Measurements from ENCODE around the gene SYS1. TPM values are rescaled to one million over a fixed set of nuclear protein-coding genes. Genes with fewer than 3 reads are reported as not detected.

The SYS1 gene
- polyA plus RNA-seq (2013, experiment 1 of 2): 13.1 TPM
- 11.8 TPM for polyA plus RNA-seq (2013, experiment 2 of 2)

DNA sequence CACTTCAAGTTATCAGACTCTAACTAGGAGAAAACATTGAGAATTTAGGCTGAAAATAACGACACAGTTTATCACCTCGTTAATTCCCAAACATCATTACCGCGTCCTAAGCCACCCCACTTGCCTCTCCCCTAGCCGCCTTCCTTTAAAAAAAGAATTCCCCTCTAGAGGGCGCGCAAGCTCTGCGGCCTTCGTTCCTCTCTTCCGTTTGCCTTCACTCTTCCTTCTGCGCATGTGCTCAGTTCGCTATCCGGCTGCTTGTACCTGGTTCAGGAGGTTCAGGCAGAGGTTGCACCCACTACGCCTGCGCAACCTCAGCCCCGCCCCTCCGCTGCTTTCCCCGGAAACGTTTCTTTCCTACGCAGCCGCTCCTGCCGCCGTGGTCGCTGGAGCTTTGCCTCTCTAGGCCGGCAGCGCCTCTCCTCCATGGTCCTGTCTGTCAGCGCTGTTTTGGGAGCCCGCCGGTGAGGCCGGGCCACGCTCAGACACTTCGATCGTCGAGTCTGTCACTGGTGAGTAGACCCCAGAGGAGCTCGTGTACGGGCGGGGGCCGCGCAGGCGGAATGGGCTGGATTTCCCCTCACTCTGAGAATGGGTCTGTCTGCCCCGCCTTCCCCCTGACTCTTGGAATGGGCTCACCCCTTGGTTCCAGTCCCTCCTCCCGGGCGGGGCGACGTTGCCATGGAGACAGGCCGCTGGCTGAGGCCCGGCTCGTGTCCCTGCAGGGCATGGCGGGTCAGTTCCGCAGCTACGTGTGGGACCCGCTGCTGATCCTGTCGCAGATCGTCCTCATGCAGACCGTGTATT is at the start of gene SYS1:
TSS of gene SYS1 (plus strand) at position 353 of the 807 bp plus-strand sequence. CDS start at position 729, 376 bp downstream.
- under 1% methylated on average over 55 of the region's 55 CpGs for WGBS
- H3K9me3 ChIP-seq (ENCODE audit: insufficient read depth, low read depth, low read length): no peaks in the 10 kb centered on the region
- H3K27ac ChIP-seq (ENCODE audit: low read depth, low read length): peak within 1 kb of the TSS; percentile 81
- H3K4me3 ChIP-seq (ENCODE audit: low read length): peak within 1 kb of the TSS; percentile 78
- H3K36me3 ChIP-seq (ENCODE audit: insufficient read depth, low read length): peaks cover 29% of the 10 kb centered on the region
- no peaks in the 10 kb centered on the region for H3K27me3 ChIP-seq (ENCODE audit: insufficient read depth, low read length)
- peak within 1 kb of the TSS; percentile 79 for H3K9ac ChIP-seq (ENCODE audit: low read depth, low read length)
- peaks cover 14% of the 10 kb centered on the region for H3K4me1 ChIP-seq (ENCODE audit: insufficient read depth, low read length)

DNA sequence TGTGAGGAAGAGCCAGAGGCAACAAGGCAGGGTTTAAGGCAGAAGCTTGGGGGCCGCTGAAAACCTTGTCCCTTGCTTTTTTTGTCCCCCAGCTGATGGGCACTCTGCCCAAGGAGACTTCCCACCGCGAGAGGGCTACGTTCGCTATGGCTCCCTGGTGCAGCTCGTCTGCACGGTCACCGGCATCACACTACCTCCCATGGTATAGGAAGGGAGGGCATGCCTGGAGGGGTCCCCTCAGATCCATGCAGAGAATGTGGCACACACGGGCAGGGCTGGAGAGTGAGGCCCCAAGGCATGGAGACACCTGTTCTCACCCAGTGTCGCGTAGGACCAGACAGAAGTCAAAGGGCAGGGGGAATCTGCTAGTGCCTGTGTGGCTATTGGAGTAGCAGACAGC is 49.0 kb upstream of the SYS1 start:
- no peak overlapping the region for H3K9ac ChIP-seq (ENCODE audit: low read depth, low read length)

DNA sequence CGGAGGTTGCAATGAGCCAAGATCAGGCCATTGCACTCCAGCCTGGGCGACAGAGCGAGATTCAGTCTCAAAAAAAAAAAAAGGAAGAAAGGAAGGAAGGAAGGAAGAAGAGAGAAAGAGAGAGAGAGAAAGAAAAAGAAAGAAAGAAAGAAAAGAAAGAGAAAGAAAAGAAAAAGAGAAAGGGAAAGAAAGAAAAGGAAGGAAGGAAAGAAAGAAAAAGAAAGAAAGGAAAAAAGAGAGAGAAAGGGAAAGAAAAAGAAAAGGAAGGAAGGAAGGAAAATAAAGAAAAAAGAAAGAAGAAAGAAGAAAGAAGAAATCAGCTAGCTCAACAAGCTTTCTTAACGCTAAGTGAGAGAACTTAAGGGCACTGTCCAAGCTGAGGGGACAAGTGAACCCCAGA is 47.3 kb upstream of the SYS1 start:
- Histone ChIP-seq H3K9ac (ENCODE audit: low read depth, low read length) (no peak overlapping the region), H3K27ac (ENCODE audit: low read depth, low read length) (no peak overlapping the region), H3K4me3 (ENCODE audit: low read length) (no peak overlapping the region), H3K36me3 (ENCODE audit: insufficient read depth, low read length) (no peaks in the 10 kb centered on the region), H3K4me1 (ENCODE audit: insufficient read depth, low read length) (no peaks in the 10 kb centered on the region), H3K27me3 (ENCODE audit: insufficient read depth, low read length) (peaks cover 9% of the 10 kb centered on the region), H3K9me3 (ENCODE audit: insufficient read depth, low read depth, low read length) (no peaks in the 10 kb centered on the region)
- WGBS: 93% methylated on average over 4 of the region's 4 CpGs

More for the DNA sequence above, 49.0 kb upstream of the SYS1 start:
- H3K27ac ChIP-seq (ENCODE audit: low read depth, low read length): no peak overlapping the region
- H3K36me3 ChIP-seq (ENCODE audit: insufficient read depth, low read length): no peaks in the 10 kb centered on the region
- peaks cover 9% of the 10 kb centered on the region for H3K27me3 ChIP-seq (ENCODE audit: insufficient read depth, low read length)
- H3K4me3 ChIP-seq (ENCODE audit: low read length): no peak overlapping the region
- no peaks in the 10 kb centered on the region for H3K9me3 ChIP-seq (ENCODE audit: insufficient read depth, low read depth, low read length)
- WGBS: 84% methylated on average over 11 of the region's 11 CpGs
- H3K4me1 ChIP-seq (ENCODE audit: insufficient read depth, low read length): no peaks in the 10 kb centered on the region

DNA sequence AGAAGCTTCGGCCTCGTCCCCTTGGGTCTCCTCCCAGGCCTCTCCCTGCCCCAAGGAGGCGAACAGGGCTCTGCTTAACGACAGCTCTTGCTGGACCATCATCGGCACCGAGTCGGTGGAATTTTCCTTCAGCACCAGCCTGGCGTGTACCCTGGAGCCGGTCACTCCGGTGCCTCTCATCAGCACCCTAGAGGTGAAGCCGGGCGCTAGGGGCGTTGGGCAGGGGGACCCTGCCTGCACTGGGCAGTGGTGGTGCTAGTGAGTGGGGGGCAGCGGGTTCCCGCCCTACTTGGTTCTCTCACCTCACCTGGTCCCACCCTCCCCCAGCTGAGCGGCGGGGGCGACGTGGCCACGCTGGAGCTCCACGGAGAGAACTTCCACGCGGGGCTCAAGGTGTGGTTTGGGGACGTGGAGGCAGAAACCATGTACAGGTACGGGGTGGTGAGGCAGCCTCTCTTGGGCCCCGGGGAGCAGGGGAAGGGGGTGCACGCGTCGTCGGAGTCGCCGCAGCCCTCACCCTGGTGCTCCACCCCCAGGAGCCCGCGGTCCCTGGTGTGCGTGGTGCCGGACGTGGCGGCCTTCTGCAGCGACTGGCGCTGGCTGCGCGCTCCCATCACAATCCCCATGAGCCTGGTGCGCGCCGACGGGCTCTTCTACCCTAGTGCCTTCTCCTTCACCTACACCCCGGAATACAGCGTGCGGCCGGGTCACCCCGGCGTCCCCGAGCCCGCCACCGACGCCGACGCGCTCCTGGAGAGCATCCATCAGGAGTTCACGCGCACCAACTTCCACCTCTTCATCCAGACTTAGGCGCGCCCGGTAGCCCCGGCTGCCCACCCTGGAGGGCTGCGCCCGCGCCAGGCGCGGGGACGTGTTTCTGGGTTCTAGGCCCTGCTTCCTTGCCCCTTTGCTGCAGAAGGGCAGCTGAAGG is 46.5 kb upstream of the SYS1 start:
- H3K27me3 ChIP-seq (ENCODE audit: insufficient read depth, low read length): peaks cover 5% of the 10 kb centered on the region
- H3K27ac ChIP-seq (ENCODE audit: low read depth, low read length): no peak overlapping the region
- H3K9ac ChIP-seq (ENCODE audit: low read depth, low read length): no peak overlapping the region
- H3K36me3 ChIP-seq (ENCODE audit: insufficient read depth, low read length): no peaks in the 10 kb centered on the region
- WGBS: 95% methylated on average over 71 of the region's 71 CpGs
- no peaks in the 10 kb centered on the region for H3K4me1 ChIP-seq (ENCODE audit: insufficient read depth, low read length)
- no peak overlapping the region for H3K4me3 ChIP-seq (ENCODE audit: low read length)
- H3K9me3 ChIP-seq (ENCODE audit: insufficient read depth, low read depth, low read length): no peaks in the 10 kb centered on the region

DNA sequence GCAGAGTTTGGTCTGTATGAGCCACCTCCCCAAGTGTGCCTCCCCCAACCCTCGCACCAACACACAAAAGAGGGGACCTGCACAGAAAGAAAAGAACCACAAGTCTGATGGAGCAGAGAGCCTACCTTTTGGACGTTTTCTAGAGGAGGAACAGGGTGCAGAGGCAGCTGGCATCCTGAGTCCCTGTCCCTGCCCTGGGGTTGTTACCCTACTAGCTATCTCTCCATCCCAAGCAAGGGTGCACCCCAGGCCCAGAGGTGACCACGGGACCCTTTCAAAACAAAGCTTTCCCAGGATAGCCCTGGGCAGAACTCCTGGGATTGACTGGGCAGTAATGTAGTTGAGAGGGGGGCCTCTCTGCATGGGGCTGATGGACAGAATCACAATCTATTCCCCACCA is 45.1 kb upstream of the SYS1 start:
- WGBS: 91% methylated on average over 3 of the region's 3 CpGs

DNA sequence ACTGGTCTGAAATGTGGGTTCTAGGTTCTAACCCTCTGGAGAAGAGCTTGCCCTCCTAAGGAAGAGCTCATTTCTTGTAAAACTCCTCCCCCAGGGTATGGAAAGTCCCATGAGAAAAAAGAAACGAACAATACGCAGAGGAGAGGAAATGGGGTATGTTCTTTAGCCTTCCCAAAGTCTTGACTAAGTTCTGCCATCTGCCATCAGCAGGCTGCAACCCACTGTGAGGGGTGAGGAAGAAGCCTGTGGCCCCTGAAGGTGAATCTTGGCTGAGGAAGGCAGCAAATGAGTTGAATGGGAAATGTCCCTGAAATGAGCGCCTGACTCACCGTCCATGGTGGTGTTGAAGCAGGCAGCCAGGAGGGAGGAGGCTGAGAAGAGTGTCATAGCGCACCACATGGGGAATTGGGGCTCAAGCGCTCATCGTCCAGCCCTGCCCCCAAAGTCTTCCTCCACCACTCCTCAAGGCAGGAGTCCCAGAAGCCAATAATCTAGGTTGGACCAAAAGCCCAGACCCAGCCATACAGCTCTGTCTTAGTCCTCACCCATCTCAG is 44.5 kb upstream of the SYS1 start:
- 91% methylated on average over 7 of the region's 7 CpGs for WGBS
- Histone ChIP-seq H3K4me1 (ENCODE audit: insufficient read depth, low read length) (no peaks in the 10 kb centered on the region), H3K27ac (ENCODE audit: low read depth, low read length) (no peak overlapping the region), H3K4me3 (ENCODE audit: low read length) (no peak overlapping the region), H3K9ac (ENCODE audit: low read depth, low read length) (no peak overlapping the region), H3K36me3 (ENCODE audit: insufficient read depth, low read length) (no peaks in the 10 kb centered on the region), H3K9me3 (ENCODE audit: insufficient read depth, low read depth, low read length) (no peaks in the 10 kb centered on the region), H3K27me3 (ENCODE audit: insufficient read depth, low read length) (no peaks in the 10 kb centered on the region)

More for the DNA sequence above, 45.1 kb upstream of the SYS1 start:
- no peak overlapping the region for H3K9ac ChIP-seq (ENCODE audit: low read depth, low read length)
- no peak overlapping the region for H3K4me3 ChIP-seq (ENCODE audit: low read length)
- no peaks in the 10 kb centered on the region for H3K27me3 ChIP-seq (ENCODE audit: insufficient read depth, low read length)
- no peaks in the 10 kb centered on the region for H3K4me1 ChIP-seq (ENCODE audit: insufficient read depth, low read length)
- H3K27ac ChIP-seq (ENCODE audit: low read depth, low read length): no peak overlapping the region
- no peaks in the 10 kb centered on the region for H3K9me3 ChIP-seq (ENCODE audit: insufficient read depth, low read depth, low read length)
- H3K36me3 ChIP-seq (ENCODE audit: insufficient read depth, low read length): no peaks in the 10 kb centered on the region

DNA sequence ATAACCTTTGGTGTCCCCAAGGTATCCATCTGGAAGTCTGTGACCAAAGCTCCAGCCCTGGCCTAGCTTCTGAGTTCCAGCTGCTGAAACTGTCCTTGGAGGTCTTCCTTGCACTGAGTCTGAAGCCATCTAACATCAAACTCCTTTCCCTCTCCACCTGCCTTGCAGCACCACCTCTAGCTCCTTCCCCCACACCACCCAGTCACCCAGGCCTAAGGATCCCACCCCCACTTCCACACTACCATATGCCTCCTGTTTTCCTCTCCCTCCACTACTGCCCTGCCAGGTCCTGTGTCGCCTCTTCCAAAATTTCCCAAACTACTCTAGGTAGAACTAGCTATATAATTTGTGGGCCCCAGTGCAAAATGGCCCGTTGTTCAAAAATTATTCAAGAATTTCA is 44.0 kb upstream of the SYS1 start:
- WGBS: 95% methylated on average over 2 of the region's 2 CpGs
- Histone ChIP-seq H3K4me3 (ENCODE audit: low read length) (no peak overlapping the region), H3K9me3 (ENCODE audit: insufficient read depth, low read depth, low read length) (no peaks in the 10 kb centered on the region), H3K27me3 (ENCODE audit: insufficient read depth, low read length) (no peaks in the 10 kb centered on the region), H3K27ac (ENCODE audit: low read depth, low read length) (no peak overlapping the region), H3K4me1 (ENCODE audit: insufficient read depth, low read length) (no peaks in the 10 kb centered on the region), H3K36me3 (ENCODE audit: insufficient read depth, low read length) (no peaks in the 10 kb centered on the region), H3K9ac (ENCODE audit: low read depth, low read length) (no peak overlapping the region)

DNA sequence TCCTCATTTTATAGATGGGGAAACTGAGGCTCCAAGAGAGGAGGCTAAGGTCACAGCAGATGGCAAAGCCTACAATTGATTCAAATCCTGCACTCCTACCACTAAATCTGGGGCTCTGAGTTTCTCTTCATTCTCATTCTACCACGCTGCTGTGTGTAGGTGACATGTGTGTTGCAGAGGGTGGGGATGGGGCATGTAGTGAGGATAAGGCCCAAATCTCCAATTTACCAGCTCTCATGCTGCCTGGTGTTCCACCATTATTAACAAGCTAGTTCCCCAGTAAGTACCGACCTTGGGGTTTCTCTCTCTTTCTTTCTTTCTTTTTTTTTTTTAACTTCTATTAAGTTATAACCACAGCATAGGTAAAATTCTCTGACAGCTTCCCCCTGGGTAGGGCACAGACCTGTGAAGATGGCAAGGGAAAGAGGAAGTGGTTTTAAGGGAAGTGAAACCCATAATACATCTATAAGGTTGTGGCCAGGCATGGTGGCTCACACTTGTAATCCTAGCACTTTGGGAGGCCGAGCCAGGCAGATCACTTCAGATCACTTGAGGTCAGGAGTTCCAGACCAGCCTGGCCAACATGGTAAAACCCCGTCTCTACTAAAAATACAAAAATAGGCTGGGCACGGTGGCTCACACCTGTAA is 41.9 kb upstream of the SYS1 start:
- H3K9me3 ChIP-seq (ENCODE audit: insufficient read depth, low read depth, low read length): no peaks in the 10 kb centered on the region
- H3K27me3 ChIP-seq (ENCODE audit: insufficient read depth, low read length): no peaks in the 10 kb centered on the region
- 0 out of 2 replicates have a peak, but pooled peaks cover 7% of the 10 kb centered on the region for H3K36me3 ChIP-seq (ENCODE audit: insufficient read depth, low read length)
- no peaks in the 10 kb centered on the region for H3K4me1 ChIP-seq (ENCODE audit: insufficient read depth, low read length)
- H3K4me3 ChIP-seq (ENCODE audit: low read length): no peak overlapping the region
- no peak overlapping the region for H3K27ac ChIP-seq (ENCODE audit: low read depth, low read length)
- WGBS: 69% methylated on average over 4 of the region's 5 CpGs
- H3K9ac ChIP-seq (ENCODE audit: low read depth, low read length): no peak overlapping the region

DNA sequence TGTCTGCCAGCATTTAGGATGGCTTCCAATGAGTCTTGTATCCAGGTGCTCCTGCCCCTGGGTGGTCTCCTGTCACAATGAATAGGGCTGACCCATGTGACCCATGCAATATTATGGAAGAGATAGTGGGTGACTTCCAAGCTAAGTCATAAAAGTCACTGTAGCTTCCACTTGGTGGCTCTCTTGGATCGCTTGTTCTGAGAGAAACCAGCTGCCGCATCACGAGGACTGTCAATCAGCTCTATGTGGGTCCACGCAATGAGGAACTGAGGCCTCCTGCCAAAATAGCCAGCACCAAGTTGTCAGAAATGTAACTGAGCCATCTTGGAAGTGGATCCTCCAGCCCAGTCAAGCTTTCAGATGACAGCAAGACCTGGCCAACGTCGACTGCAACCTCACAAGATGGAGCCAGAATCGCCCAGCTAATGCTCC is 40.0 kb upstream of the SYS1 start:
- Histone ChIP-seq H3K4me3 (ENCODE audit: low read length) (no peak overlapping the region), H3K9me3 (ENCODE audit: insufficient read depth, low read depth, low read length) (no peaks in the 10 kb centered on the region), H3K4me1 (ENCODE audit: insufficient read depth, low read length) (no peaks in the 10 kb centered on the region), H3K27me3 (ENCODE audit: insufficient read depth, low read length) (no peaks in the 10 kb centered on the region), H3K27ac (ENCODE audit: low read depth, low read length) (no peak overlapping the region), H3K36me3 (ENCODE audit: insufficient read depth, low read length) (peaks cover 24% of the 10 kb centered on the region), H3K9ac (ENCODE audit: low read depth, low read length) (no peak overlapping the region)
- WGBS: 68% methylated on average over 7 of the region's 7 CpGs

DNA sequence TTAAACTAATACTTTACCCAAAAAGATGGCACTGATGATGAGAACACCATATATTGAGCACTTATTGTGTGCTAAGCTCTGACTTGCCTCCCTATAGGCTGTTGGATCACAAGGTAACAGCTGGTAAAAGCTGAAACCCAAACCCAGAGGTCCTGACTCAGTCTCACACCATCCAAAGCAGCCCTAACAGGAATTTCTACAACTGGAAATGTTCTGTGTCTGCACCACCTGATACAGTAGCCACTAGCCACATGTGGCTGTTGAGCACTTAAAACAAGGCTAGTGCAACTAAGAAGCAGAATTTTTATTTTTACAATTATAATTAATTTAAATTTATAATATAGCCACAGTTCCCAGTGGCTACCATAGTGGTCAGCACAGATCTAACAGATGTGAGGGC is 39.2 kb upstream of the SYS1 start:
- Histone ChIP-seq H3K27ac (ENCODE audit: low read depth, low read length) (no peak overlapping the region), H3K9ac (ENCODE audit: low read depth, low read length) (no peak overlapping the region), H3K4me1 (ENCODE audit: insufficient read depth, low read length) (no peaks in the 10 kb centered on the region), H3K4me3 (ENCODE audit: low read length) (no peak overlapping the region), H3K9me3 (ENCODE audit: insufficient read depth, low read depth, low read length) (no peaks in the 10 kb centered on the region), H3K36me3 (ENCODE audit: insufficient read depth, low read length) (peaks cover 31% of the 10 kb centered on the region), H3K27me3 (ENCODE audit: insufficient read depth, low read length) (no peaks in the 10 kb centered on the region)
